HEK293 (cell line): ENCODE measurements around the gene P2RY2.

Experiments
- CTCF ChIP-seq: fragments of 450-650 bp; formaldehyde crosslinking; IDR thresholded peaks from 2 replicates; pipeline ENCODE4 v1.5.1; 2016; ENCODE audit warnings: missing biosample characterization, missing genetic modification characterization
- KLF1 ChIP-seq: fragments of 450-650 bp; formaldehyde crosslinking; IDR thresholded peaks from 2 replicates; pipeline ENCODE4 v1.5.1; 2016; ENCODE audit warnings: missing biosample characterization, missing genetic modification characterization
- ZBTB8A ChIP-seq: fragments of 450-650 bp; formaldehyde crosslinking; IDR thresholded peaks from 2 replicates; pipeline ENCODE4 v1.5.1; 2016; ENCODE audit warnings: missing biosample characterization, missing genetic modification characterization
- ZNF140 ChIP-seq: fragments of 450-650 bp; formaldehyde crosslinking; IDR thresholded peaks from 2 replicates; pipeline ENCODE4 v1.5.1; 2016; ENCODE audit warnings: missing biosample characterization, missing genetic modification characterization
- ZNF366 ChIP-seq: fragments of 450-650 bp; formaldehyde crosslinking; conservative IDR thresholded peaks from 2 replicates; pipeline ENCODE4 v1.5.1; 2016; ENCODE audit warnings: missing biosample characterization, missing genetic modification characterization
- ZNF423 ChIP-seq: fragments of 450-650 bp; formaldehyde crosslinking; IDR thresholded peaks from 2 replicates; pipeline ENCODE4 v1.5.1; 2016; ENCODE audit warnings: missing biosample characterization, missing genetic modification characterization
- ZNF558 ChIP-seq: fragments of 450-650 bp; formaldehyde crosslinking; IDR thresholded peaks from 2 replicates; pipeline ENCODE4 v1.5.1; 2016; ENCODE audit warnings: missing biosample characterization, missing genetic modification characterization
- ZNF654 ChIP-seq: fragments of 450-650 bp; formaldehyde crosslinking; IDR thresholded peaks from 2 replicates; pipeline ENCODE4 v1.5.1; 2016; ENCODE audit warnings: low read depth, missing biosample characterization, missing genetic modification characterization
- ZNF701 ChIP-seq: fragments of 450-650 bp; formaldehyde crosslinking; IDR thresholded peaks from 2 replicates; pipeline ENCODE4 v1.5.1; 2016; ENCODE audit warnings: missing biosample characterization, missing genetic modification characterization
- ZSCAN23 ChIP-seq: fragments of 450-650 bp; formaldehyde crosslinking; IDR thresholded peaks from 2 replicates; pipeline ENCODE4 v1.5.1; 2016; ENCODE audit warnings: missing biosample characterization, missing genetic modification characterization
- ZSCAN5A ChIP-seq: fragments of 450-650 bp; formaldehyde crosslinking; IDR thresholded peaks from 2 replicates; pipeline ENCODE4 v1.5.1; 2016; ENCODE audit warnings: missing biosample characterization, missing genetic modification characterization
- TF ChIP-seq, protein P1 (sequence below): fragments of 450-650 bp; formaldehyde crosslinking; IDR thresholded peaks from 2 replicates; pipeline ENCODE4 v1.5.1; 2016; ENCODE audit warnings: missing biosample characterization, missing genetic modification characterization

DNA sequence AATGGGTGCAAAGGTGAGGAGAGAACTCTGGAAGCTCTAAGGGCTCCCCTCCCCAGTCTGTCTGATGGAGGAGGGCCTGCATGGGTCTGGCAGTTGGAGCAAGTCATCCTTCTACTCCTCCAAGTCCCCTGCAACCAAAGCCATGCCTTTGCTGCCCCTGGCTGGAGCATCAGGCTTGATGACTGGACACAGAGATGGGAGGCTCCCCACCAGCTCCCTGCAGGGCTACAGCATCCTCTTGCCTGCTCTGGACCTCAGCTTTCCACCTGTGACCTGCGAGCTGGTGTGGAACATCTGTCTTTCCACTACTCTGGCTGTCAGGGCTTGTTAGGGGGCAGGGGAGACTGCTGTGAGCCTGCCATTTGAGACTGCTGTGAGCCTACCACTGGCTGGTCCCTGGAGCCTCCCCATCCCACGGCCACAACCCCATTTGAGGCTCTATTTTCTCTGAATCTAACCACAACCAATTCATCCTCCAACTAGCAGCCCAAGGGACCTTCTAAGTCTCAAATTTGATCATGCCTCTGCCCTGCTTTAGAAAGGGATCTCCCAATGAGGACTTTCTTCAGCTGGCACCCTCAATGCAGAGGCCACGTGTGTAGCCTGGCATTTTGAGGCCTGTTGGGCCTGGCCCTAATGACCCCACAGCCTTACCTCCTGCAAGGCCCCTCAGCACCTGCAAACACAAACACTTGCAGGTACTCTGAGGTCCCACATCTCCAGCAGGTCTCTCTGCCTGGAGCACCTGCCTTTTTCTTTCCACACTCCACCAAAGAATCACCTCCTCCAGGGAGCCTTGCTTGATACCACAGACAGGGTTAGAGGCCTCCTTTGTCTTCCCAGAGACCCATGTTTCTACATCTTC, 63.9 kb downstream of the P2RY2 start:
- no peak for TF ChIP-seq ZNF654
- no peak for TF ChIP-seq ZNF423 (tag by site-specific recombination)
- TF ChIP-seq ZSCAN23 (tag by site-specific recombination), result no peak
- TF ChIP-seq CTCF, result no peak
- no peak for TF ChIP-seq ZNF701
- TF ChIP-seq ZNF366 (tag by site-specific recombination), result no peak
- TF ChIP-seq ZNF558 (tag by site-specific recombination), result no peak
- TF ChIP-seq, protein P1, sequence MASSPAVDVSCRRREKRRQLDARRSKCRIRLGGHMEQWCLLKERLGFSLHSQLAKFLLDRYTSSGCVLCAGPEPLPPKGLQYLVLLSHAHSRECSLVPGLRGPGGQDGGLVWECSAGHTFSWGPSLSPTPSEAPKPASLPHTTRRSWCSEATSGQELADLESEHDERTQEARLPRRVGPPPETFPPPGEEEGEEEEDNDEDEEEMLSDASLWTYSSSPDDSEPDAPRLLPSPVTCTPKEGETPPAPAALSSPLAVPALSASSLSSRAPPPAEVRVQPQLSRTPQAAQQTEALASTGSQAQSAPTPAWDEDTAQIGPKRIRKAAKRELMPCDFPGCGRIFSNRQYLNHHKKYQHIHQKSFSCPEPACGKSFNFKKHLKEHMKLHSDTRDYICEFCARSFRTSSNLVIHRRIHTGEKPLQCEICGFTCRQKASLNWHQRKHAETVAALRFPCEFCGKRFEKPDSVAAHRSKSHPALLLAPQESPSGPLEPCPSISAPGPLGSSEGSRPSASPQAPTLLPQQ, result no peak
- no peak for TF ChIP-seq ZBTB8A
- no peak for TF ChIP-seq ZSCAN5A (tag by site-specific recombination)
- no peak for TF ChIP-seq ZNF140
- no peak for TF ChIP-seq KLF1 (tag by site-specific recombination)
